Measurements from ENCODE around the gene MIP.
"Not testable (repeated sequence)": the region's sequence is repeated elsewhere in the genome, so short reads cannot be mapped to it uniquely, and the experiment has no call there.

Gene MIP

DNA sequence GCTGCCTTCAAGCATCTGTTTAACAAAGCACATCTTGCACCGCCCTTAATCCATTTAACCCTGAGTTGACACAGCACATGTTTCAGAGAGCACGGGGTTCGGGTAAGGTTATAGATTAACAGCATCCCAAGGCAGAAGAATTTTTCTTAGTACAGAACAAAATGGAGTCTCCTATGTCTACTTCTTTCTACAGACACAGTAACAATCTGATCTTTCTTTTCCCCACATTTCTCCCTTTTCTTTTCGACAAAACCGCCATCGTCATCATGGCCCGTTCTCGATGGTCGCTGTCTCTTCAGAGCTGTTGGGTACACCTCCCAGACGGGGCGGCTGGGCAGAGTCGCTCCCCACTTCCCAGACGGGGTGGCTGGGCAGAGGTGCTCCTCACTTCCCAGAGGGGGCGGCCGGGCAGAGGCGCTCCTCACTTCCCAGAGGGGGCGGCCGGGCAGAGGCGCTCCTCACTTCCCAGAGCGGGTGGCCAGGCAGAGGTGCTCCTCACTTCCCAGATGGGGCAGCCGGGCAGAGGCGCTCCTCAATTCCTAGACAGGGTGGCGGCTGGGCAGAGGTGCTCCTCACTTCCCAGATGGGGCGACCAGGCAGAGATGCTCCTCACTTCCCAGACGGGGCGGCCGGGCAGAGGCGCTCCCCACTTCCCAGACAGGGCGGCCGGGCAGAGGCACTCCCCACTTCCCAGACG is 39.1 kb upstream of the MIP start:
- not testable (repeated sequence) for H3K36me3 ChIP-seq (ENCODE audit: control insufficient read depth, low read length); H3K4me1 ChIP-seq (ENCODE audit: control insufficient read depth, low read length); H3K4me3 ChIP-seq (ENCODE audit: low read length); H3K4me2 ChIP-seq (ENCODE audit: low read length); H3K27ac ChIP-seq (ENCODE audit: low read depth, low read length); H3K79me2 ChIP-seq (ENCODE audit: control insufficient read depth, low read length); H3F3A ChIP-seq (ENCODE audit: control insufficient read depth, insufficient read depth); H3K9me3 ChIP-seq (ENCODE audit: control insufficient read depth, insufficient read depth, low read length); H4K20me1 ChIP-seq (ENCODE audit: control insufficient read depth, insufficient read depth, low read depth, low read length); H3K9me2 ChIP-seq (replicated peaks; ENCODE audit: control insufficient read depth, low read length)
- peaks cover 19% of the 10 kb centered on the region for H3K27me3 ChIP-seq (ENCODE audit: control insufficient read depth, low read length)

DNA sequence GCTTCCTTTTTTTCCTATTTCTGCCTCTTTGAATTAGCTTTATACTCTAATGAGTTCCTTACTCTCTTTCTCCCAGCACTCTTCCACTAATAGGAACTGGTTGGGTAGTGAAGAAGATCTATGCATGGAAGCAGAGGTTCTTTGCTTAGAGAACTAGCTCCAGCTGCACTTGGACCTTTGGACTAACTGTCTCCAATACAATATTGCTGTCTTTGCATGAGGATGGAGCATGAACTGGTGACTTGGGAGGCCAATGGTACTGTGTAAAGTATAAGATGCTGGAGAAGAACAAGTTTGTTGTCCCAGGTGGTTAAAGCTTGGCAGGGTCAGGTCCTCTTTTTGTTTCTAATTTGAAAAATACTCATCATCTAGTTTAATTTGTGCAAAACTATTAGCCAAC is 35.9 kb upstream of the MIP start:
- Histone ChIP-seq H3K9me3 (ENCODE audit: control insufficient read depth, insufficient read depth, low read length) (no peaks in the 10 kb centered on the region), H3F3A (ENCODE audit: control insufficient read depth, insufficient read depth) (no peaks in the 10 kb centered on the region), H3K4me2 (ENCODE audit: low read length) (no peak overlapping the region), H3K79me2 (ENCODE audit: control insufficient read depth, low read length) (no peaks in the 10 kb centered on the region), H3K27me3 (ENCODE audit: control insufficient read depth, low read length) (peaks cover 36% of the 10 kb centered on the region), H3K9me2 (replicated peaks; ENCODE audit: control insufficient read depth, low read length) (no peaks in the 10 kb centered on the region), H3K27ac (ENCODE audit: low read depth, low read length) (no peak overlapping the region), H3K4me1 (ENCODE audit: control insufficient read depth, low read length) (no peaks in the 10 kb centered on the region), H4K20me1 (ENCODE audit: control insufficient read depth, insufficient read depth, low read depth, low read length) (no peaks in the 10 kb centered on the region), H3K36me3 (ENCODE audit: control insufficient read depth, low read length) (no peaks in the 10 kb centered on the region), H3K4me3 (ENCODE audit: low read length) (no peak overlapping the region)
- no peak for TF ChIP-seq EZH2phosphoT487 (IDR thresholded peaks at IDR 0.05; ENCODE audit: borderline replicate concordance, low read length)
- TF ChIP-seq, protein P1, sequence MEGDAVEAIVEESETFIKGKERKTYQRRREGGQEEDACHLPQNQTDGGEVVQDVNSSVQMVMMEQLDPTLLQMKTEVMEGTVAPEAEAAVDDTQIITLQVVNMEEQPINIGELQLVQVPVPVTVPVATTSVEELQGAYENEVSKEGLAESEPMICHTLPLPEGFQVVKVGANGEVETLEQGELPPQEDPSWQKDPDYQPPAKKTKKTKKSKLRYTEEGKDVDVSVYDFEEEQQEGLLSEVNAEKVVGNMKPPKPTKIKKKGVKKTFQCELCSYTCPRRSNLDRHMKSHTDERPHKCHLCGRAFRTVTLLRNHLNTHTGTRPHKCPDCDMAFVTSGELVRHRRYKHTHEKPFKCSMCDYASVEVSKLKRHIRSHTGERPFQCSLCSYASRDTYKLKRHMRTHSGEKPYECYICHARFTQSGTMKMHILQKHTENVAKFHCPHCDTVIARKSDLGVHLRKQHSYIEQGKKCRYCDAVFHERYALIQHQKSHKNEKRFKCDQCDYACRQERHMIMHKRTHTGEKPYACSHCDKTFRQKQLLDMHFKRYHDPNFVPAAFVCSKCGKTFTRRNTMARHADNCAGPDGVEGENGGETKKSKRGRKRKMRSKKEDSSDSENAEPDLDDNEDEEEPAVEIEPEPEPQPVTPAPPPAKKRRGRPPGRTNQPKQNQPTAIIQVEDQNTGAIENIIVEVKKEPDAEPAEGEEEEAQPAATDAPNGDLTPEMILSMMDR (IDR thresholded peaks at IDR 0.05; ENCODE audit: low read depth, low read length, poor library complexity, severe bottlenecking): no peak

DNA sequence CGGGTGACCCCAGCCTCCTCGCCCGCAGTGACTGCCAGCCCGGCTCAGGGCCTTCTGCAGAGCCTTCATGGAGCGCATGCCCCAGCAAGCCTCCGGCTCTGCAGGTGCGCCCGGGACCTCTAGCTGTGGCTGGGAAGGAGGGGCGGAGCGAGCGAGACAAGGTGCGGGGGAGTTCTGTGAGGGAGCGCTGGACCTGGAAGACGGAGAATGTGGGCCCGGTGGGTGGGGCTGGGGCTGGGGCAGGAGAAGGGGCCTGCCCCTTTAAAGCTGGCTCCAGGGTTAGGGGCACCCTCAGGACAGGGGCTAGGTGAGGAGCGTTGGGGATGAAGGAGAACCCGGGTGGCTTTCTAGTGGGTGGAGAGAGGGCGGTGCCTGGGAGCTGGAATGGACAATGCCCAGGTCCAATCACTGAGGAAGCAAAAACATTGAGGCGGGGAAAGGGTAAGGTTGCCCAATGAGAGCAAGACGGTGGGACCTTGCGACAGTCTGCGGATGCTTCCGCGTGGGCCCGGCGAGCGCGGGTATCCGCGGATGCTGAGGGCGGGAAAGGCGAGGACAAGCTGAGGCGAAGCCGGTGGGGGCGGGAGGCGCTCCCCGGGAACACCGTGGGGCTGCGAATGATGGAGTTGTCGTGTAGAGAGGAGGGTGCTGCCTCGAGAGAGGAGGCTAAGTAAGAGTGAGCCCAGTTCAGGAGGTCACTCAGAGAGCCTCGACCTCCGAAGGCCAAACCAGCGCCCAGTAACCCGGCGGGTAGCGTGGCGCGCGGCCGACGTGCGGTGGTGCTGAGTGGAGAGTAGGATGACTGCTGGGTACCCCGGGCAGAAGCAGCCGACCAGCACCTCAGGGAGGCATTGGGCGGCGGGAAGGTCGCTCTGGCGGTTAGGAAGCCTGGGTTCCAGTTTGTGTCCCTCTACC is 33.8 kb upstream of the MIP start, which contains the start of gene GLS2:
Gene GLS2 (minus strand): TSS at position 121 of the 915 bp plus-strand sequence. CDS start 43 bp downstream, at position 78.
- no peaks in the 10 kb centered on the region for H3F3A ChIP-seq (ENCODE audit: control insufficient read depth, insufficient read depth)
- TF ChIP-seq, protein P1 (IDR thresholded peaks at IDR 0.05; ENCODE audit: low read depth, low read length, poor library complexity, severe bottlenecking): no peak
- TF ChIP-seq EZH2phosphoT487 (IDR thresholded peaks at IDR 0.05; ENCODE audit: borderline replicate concordance, low read length): no peak
- H3K4me2 ChIP-seq (ENCODE audit: low read length): no peak within 1 kb of the TSS
- no peaks in the 10 kb centered on the region for H4K20me1 ChIP-seq (ENCODE audit: control insufficient read depth, insufficient read depth, low read depth, low read length)
- H3K4me3 ChIP-seq (ENCODE audit: low read length): no peak within 1 kb of the TSS
- no peaks in the 10 kb centered on the region for H3K4me1 ChIP-seq (ENCODE audit: control insufficient read depth, low read length)
- peaks cover 39% of the 10 kb centered on the region for H3K27me3 ChIP-seq (ENCODE audit: control insufficient read depth, low read length)
- no peaks in the 10 kb centered on the region for H3K36me3 ChIP-seq (ENCODE audit: control insufficient read depth, low read length)
- H3K9me2 ChIP-seq (replicated peaks; ENCODE audit: control insufficient read depth, low read length): no peaks in the 10 kb centered on the region
- H3K9me3 ChIP-seq (ENCODE audit: control insufficient read depth, insufficient read depth, low read length): no peaks in the 10 kb centered on the region
- H3K79me2 ChIP-seq (ENCODE audit: control insufficient read depth, low read length): no peaks in the 10 kb centered on the region
- no peak within 1 kb of the TSS for H3K27ac ChIP-seq (ENCODE audit: low read depth, low read length)
